ENCODE data around the gene CD70.
"Not testable (repeated sequence)": the region's sequence is repeated elsewhere in the genome, so short reads cannot be mapped to it uniquely, and the experiment has no call there.

CD70 gene

GRCh38 chr19:6597471-6598253 lies 6.7 kb upstream of the CD70 start:
- DNase-seq = not testable (repeated sequence)

DNA sequence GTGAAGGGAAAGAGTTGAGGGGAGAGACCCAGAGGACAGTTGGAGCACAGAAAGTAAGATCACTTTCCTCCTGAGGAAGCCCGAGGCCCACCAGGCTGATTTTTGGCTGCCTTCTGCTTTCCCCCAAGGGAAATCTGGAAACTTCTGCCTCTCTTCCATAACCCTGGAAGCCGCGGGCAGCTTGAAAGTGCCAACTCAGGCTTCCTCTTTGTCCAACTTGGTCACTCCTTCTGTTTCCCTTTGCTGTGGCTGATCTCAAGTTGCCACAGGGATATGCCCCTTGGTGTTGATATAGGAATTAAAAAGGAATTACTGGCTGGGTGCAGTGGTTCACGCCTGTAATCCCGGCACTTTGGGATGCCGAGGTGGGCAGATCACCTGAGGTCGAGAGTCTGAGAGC lies 5.7 kb upstream of the CD70 start:
- no peak for DNase-seq

DNA sequence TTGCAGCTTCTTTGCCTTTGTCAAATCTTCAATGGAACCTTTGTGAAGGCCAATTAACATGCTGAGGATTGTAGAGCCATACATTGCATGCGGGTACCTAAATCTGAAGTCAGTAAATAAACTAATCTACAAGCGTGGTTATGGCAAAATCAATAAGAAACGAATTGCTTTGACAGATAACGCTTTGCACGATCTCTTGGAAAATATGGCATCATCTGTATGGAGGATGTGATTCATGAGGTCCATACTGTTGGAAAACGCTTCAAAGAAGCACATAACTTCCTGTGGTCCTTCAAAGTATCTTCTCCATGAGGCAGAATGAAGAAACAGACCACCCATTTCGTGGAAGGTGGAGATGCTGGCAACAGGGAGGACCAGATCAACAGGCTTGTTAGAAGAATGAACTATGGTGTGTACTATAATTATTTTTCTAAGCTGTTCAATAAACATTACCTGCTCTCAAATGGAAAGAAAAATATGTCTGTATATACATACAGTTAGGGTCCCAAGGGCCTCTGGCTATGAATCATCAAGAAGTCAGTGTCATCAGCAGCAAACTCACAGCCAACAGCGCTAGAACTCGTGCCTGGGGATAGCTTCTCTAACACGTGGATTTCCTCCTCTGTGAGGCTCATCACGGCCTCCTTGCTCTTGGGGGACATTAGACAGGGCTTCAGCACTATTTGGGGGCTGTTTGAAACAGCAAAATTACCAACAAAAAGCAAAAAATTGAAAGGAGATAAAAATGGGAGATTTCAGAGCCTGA lies 2.9 kb upstream of the CD70 start:
- no peak for DNase-seq

DNA sequence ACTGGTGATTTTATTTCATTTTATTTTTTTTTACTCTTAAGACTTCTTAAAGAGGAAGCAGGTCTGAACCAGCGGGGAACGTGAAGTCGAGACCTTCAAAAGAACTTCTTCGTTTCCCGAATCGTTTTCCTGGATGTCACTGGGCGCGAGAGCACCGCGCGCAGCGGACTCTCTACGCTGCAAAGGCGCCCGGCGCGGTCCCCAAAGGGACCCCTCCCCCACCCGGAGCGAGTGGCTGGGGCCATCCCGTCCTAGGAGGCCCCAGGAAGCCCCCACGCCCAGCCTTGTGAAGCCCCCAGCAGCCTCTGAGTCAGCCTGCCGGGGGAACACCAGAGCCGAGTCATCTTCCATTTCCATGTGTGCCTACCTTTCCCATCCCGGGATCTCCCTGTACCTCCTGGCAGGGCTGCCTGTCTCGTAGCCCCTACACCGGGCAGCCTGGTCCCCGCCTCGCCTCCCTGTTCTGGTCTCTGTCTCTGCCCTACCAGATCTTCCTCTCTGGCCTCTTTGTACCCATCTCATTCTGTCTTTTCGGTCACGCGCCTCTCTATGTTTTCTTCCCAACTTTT lies 608 bp downstream of the CD70 start:
- DNase-seq = no peak

DNA sequence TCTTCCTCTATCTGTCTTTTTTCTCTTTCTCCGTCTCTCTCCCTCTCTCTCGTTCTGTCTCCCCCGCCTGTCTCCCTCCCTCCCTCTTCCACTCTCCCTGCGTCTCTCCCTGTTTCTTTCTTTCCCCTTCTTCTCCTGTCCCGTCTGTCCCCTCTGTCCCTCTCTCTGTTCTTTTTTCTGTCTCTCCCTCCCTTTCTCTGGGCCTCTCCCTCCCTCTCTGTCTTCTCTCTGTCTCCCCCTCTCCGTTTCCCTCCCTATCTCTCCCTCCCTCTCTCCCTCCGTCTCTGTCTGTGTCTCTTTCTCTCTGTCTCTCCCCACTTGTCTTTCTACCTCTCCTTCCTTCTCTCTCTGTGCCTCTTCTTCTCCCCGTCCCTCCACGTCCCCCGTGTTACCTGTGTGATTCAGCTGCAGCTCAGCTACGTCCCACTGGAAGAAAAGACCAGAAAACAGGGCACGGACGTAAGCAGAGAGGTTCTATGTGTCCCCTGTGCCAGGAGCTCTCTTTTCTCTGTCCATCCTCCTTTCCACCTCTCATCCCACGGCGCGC lies 1.2 kb downstream of the CD70 start:
- DNase-seq = no peak

DNA sequence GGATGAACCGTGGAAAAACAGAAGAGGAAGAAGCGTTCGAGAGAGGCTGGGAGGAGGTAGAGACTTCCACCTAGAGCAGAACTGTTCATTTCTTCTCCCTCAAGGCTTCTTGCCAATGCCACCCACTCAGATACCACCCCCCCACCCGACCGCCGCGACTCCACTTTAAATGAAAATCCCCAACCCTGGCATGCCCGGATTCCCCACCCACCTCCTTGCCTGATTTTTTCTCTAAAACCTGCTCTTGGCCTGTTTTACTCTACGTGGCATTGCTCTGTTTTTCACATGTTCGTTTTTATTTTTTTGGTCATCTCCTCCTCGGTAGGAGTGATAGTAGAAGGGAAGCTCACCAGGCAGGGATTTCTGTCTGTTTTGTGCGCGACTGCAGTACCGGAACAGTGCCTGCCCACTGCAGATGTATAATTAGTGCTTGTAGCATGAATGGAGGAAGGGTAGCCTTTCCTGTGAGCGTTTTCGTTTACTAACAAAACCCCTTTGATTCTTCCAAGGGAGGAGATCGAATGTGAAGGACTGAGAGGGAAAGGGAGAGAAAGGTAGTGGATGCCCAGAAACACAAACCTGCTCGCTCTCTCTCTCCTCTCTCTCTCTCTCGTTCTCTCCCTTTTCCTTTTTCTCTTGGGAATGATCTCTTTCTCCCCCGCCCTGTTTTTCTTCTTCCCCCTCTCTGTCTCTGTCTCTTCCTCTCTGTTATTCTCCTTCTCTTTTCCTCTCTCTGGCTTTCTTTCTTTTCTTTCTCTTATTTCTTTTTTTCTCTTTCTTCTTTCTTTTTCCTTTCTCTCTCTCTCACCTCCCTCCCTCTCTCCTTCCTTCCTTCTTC lies 2.2 kb downstream of the CD70 start:
- DNase-seq = no peak

DNA sequence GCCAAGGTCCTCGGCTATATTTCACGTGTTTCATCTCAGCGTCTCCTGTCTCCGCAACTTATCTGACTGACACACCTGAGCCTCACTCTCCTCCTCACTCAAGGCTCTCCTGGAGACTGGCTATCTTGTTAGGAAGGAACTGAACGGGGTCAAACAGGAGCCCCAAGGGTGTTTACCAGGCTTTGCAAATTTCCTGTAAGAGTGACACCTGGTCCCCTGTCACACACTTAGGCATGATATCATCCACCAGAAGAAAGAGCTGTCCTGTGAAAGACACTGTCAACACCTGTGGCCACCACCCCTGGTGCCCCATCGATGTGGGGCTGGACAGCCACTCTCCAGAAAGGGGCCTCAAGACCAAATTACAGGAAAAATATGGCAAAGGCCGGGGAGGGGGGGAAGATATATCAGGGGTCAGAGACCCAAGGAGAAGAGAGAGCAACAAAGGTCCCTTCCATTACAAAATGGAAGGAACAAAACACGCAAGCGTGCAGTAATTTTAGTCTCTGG lies 2.9 kb downstream of the CD70 start:
- DNase-seq = no peak

DNA sequence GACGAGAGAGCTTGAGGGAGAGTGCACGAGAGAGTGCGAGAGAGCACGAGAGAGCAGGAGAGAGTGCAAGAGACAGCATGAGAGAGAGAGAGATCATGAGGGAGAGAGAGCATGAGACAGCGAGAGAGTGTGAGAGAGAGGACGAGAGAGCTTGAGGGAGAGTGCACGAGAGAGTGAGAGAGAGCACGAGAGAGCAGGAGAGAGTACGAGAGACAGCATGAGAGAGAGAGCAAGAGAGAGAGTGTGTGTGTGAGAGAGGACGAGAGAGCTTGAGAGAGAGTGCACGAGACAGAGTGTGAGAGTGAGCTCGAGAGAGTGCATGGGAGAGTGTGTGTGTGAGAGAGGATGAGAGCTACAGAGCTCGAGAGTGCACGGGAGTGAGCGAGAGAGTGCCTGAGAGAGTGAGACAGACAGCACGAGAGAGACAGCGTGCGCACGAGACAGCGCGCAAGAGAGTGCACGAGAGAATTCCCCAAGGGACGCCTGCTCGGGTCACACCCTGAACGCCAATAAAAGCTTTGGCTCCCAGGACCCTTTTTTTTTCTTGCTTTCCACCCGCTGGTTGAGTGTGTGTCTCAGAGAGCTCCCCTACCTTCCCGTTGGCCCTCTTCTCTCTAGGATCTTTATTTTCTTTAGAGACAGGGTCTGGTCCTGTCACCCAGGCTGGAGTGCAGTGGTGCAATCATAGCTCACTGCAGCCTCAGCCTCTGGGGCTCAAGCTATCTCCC lies 3.7 kb downstream of the CD70 start:
- peak in 1 of 2 donors; percentile 31 for DNase-seq

GRCh38 chr19:6586726-6587092 lies 4.2 kb downstream of the CD70 start:
- DNase-seq = no peak

DNA sequence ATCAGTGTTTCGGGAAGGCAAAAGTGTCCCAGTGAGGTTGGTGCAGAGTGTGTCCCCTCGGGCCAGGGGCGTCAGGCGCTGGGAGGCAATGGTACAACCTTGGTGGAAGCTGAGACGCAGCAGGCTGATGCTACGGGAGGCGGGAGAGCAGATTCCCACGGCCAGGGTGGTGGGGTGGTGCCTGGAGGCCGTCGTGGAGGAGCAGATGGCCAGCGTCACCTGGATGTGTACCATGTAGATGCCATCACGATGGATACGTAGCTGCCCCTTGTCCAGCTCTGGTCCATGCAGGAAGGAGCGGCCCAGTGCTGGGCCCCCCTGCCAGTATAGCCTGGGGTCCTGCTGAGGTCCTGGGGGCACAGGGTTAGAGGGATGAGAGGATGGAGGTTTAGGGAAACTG lies 4.9 kb downstream of the CD70 start:
- no peak for DNase-seq

DNA sequence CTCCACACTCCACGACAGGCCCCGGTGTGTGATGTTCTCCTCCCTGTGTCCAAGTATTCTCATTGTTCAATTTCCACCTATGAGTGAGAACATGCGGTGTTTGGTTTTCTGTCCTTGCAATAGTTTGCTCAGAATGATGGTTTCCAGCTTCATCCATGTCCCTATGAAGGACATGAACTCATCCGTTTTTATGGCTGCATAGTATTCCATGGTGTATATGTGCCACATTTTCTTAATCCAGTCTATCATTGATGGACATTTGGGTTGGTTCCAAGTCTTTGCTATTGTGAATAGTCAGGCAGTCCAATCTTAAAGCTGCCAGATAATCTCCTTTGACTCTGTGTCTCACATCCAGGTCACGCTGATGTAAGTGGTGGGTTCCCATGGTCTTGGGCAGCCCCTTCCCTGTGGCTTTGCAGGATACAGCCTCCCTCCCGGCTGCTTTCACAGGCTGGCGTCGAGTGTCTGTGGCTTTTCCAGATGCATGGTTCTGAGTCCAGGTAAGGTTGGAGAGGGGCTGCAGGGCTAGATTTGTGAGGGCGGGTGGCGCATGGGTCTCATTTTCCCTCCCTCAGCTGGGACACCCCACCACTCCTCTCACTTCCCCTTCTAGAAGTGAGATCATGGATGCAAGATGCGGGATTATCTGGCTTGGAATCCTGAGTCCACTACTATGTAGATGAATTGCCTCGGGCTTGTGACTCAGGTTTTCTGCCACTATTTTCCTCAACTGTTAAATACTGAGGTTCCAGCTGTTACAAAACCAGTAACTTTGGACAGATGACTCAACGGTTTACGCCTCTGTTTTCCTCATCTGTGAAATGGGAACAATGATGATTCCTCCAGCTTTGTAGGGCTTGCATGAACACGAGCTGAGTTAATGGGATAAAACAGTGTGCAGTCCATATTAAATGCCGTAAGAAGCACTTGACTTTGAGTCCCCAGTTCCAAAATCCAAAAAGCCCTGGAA lies 8.2 kb downstream of the CD70 start:
- not testable (repeated sequence) for DNase-seq

DNA sequence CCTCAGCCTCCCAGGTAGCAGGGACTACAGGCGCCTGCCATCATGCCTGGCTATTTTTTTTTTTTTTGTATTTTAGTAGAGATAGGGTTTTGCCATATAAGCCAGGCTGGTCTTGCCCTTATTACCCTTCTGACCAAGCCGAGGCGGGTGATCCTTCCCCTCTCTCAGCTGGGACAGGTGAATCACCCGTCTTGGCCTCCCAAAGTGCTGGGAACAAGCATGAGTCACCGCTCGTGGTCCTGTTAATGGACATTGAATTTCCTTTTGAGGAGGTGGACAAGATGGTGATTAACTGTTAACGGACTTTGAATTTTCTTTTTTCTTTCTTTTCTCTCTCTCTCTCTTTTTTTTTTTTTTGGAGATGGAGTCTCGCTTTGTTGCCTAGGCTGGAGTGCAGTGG lies 10.6 kb downstream of the CD70 start:
- DNase-seq = no peak

DNA sequence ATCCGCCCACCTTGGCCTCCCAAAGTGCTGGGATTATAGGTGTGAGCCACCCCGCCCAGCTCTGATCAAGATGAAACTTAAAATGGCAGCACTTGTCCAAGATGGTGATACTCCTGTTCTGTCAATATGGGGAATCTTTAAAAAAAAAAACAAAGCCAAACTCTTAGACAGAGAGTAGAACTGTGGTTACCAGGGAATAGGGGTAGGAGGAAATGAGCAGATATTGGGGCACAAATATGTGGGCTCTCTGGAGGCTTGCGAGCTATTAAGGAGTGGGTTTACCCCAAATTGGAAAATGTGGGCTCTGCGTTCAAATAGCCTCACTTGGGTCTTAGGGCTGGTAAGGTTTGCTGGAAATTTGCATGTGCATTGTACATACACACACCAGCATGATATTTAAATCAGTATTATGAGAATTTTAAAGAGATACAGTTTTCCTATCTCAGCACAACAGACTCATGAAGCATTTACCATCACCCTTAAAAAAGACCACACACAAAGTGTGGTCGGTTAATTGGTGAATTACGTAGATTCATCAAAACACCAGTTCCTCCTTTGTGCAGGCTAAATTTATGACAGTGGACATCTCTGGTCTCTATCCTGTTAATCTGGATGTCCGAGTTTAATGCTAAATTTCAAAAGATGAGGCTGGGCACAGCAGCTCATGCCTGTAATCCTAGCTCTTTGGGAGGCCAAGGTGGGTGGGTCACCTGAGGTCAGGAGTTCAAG lies 11.3 kb downstream of the CD70 start:
- no peak for DNase-seq

GRCh38 chr19:6577476-6578125 lies 13.3 kb downstream of the CD70 start:
- peak; percentile 38 to 44 for DNase-seq

GRCh38 chr19:6576869-6577475 lies 14.0 kb downstream of the CD70 start:
- DNase-seq = no peak

GRCh38 chr19:6573350-6573749 lies 17.6 kb downstream of the CD70 start:
- no peak for DNase-seq

GRCh38 chr19:6572217-6572616 lies 18.7 kb downstream of the CD70 start:
- peak in 1 of 2 donors; percentile 58 for DNase-seq

DNA sequence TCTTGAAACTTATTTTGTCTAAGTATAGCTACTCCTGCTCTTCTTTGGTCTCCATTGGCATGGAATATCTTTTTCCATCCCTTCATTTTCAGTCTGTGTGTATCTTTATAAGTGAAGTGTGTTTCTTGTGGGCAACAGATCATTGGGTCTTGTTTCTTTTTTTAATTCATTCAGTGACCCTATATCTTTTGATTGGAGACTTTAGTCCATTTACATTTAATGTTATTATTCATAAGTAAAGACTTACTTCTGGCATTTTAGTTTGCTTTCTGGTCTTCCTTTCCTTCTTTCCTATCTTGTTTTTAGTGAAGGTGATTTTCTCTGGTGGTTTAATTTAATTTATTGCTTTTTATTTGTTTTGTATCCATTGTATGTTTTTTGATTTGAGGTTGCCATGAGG lies 19.8 kb downstream of the CD70 start:
- DNase-seq = no peak

DNA sequence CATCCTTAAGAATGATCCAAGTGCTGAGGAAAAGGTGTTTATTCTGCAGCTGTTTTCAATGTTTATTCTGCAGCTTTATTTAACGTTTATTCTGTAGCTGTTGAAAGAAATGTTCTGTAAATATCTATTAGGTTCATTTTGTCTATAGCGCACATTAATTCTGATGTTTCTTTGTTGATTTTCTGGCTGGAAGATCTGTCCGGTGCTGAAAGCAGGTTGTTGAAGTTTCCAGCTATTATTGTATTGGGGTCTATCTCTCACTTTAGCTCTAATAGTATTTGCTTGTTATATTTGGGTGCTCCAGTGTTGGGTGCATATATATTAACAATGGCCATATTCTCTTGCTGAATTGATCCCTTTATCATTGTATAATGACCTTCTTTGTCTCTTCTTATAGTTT lies 20.2 kb downstream of the CD70 start:
- DNase-seq = no peak

All from CD4-positive, alpha-beta T cell treated with Interleukin-4 for 1 hour (primary cell).